Activated naive CD4-positive, alpha-beta T cell treated with anti-CD3 and anti-CD28 coated beads for 36 hours (primary cell): ENCODE results near the gene BICC1. TPM values are rescaled to one million over a fixed set of nuclear protein-coding genes. Genes with fewer than 3 reads are reported as not detected.

Experiments
- CTCF ChIA-PET: fragments of 350-600 bp; sonication (Branson Sonifier 250); formaldehyde crosslinking; loops from one replicate; lab custom pipeline; 2021; ENCODE audit warnings: antibody characterized with exemption; lab: Charles Lee
- DNase-seq: peaks from one replicate; pipeline ENCODE4 v3.0.0-alpha.2; 2020
- H3K27ac Mint-ChIP-seq: one replicate; pipeline ENCODE4 v1.8.0; 2021; ENCODE audit warnings: mild to moderate bottlenecking, mixed read lengths
- H3K27me3 Mint-ChIP-seq: one replicate; pipeline ENCODE4 v1.8.0; 2021; ENCODE audit warnings: low read depth, mixed read lengths
- H3K36me3 Mint-ChIP-seq: one replicate; pipeline ENCODE4 v1.8.0; 2021; ENCODE audit warnings: low read depth, mixed read lengths
- H3K4me1 Mint-ChIP-seq: one replicate; pipeline ENCODE4 v1.8.0; 2021; ENCODE audit warnings: low read depth, mixed read lengths
- H3K4me3 Mint-ChIP-seq: one replicate; pipeline ENCODE4 v1.8.0; 2021; ENCODE audit warnings: mild to moderate bottlenecking, moderate library complexity, mixed read lengths
- H3K9me3 Mint-ChIP-seq: one replicate; pipeline ENCODE4 v1.8.0; 2021; ENCODE audit warnings: mixed read lengths
- intact Hi-C: fragments of 100-400 bp; cut with micrococcal nuclease; formaldehyde crosslinking; loops from one replicate; pipeline ENCODE4 v1.15.1; 2023
- total RNA-seq, 2 experiments: library from RNA; stranded (reverse); gene quantifications; one replicate each; pipeline ENCODE4 v1.2.3, GENCODE V29; 2021

BICC1 gene
- total RNA-seq, 2 experiments from 2014 or later, result not detected

DNA sequence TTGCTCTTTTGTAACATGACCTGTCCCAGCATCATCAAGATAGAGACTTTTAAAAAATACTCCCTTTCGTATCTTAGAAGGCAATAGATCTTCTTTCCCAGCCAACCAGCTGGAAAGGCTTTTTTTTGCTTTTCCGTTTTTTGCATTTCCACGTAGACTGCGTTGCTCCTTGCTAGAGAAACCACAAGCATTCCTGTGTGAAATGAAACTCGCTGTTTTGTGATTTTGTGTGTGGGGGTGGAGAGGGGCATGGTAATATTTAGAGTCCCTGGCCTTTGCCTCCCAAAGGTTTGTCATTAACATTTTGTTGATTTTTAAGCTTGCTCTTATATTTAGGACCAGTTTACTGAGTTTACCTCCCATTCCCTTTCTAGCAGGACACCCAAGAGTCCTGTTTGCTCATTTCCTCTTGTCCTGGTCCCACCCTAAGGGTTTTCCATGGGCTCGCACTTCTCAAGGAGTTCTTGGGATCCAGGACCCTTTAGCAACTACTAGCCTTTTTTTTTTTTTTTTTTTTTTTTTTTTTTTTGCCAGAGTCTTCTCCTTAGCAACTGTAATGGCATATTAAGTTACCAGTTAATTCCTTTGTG lies 243.6 kb downstream of the BICC1 start:
- intact Hi-C loops, result no loop called here
- peaks cover 1% of the 10 kb centered on the region for H3K4me1 Mint-ChIP-seq
- H3K4me3 Mint-ChIP-seq, result no peak overlapping the region
- H3K36me3 Mint-ChIP-seq, result no peaks in the 10 kb centered on the region
- CTCF ChIA-PET, result no interaction called here
- peaks cover 13% of the 10 kb centered on the region for H3K27me3 Mint-ChIP-seq
- H3K9me3 Mint-ChIP-seq, result no peaks in the 10 kb centered on the region
- DNase-seq, result no peak
- no peak overlapping the region for H3K27ac Mint-ChIP-seq

GRCh38 chr10:58757352-58758065 lies 244.8 kb downstream of the BICC1 start:
- H3K27ac Mint-ChIP-seq, result no peak overlapping the region

DNA sequence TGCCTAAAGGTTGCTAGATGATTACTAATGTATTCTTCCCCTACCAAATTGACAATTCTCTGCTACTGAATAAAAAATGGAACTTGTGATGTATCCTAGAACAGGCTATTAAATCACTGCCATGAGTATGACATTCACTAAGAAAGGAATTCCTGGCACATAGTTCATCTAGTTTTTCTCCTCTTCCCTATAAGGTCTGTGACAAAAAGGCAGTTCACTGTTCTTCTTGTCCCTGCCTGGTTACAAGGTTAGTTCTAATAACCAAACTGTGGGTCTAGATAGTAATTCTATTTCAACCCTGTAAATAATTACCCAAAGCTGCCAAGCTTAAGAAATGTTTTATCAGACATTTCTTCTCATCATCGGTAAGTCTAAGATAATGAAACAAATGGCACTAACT lies 245.6 kb downstream of the BICC1 start:
- Mint-ChIP-seq H3K4me3 (no peak overlapping the region), H3K27me3 (peaks cover 13% of the 10 kb centered on the region), H3K36me3 (no peaks in the 10 kb centered on the region), H3K27ac (no peak overlapping the region), H3K4me1 (peaks cover 1% of the 10 kb centered on the region), H3K9me3 (no peaks in the 10 kb centered on the region)
- no peak for DNase-seq
- intact Hi-C loops, result no loop called here
- CTCF ChIA-PET, result no interaction called here

More at GRCh38 chr10:58757352-58758065, 244.8 kb downstream of the BICC1 start:
- Mint-ChIP-seq H3K4me1 (peaks cover 1% of the 10 kb centered on the region), H3K4me3 (no peak overlapping the region), H3K27me3 (peaks cover 13% of the 10 kb centered on the region), H3K9me3 (no peaks in the 10 kb centered on the region), H3K36me3 (no peaks in the 10 kb centered on the region)
- intact Hi-C loops, result no loop called here
- CTCF ChIA-PET, result no interaction called here
- no peak for DNase-seq

GRCh38 chr10:58764087-58764747 lies 251.5 kb downstream of the BICC1 start:
- no peak overlapping the region for H3K27ac Mint-ChIP-seq
- H3K4me3 Mint-ChIP-seq, result no peak overlapping the region
- no peaks in the 10 kb centered on the region for H3K4me1 Mint-ChIP-seq
- CTCF ChIA-PET, result interaction anchor here (0.6 to 0.7 kb wide), 2 partner anchors 17 to 66 kb away, joined by 3 read pairs; no protein-coding TSS in a partner anchor
- H3K36me3 Mint-ChIP-seq, result no peaks in the 10 kb centered on the region
- intact Hi-C loops, result no loop called here
- H3K9me3 Mint-ChIP-seq, result peaks cover 7% of the 10 kb centered on the region
- no peak for DNase-seq
- H3K27me3 Mint-ChIP-seq, result no peaks in the 10 kb centered on the region

GRCh38 chr10:58765910-58766309 lies 253.2 kb downstream of the BICC1 start:
- DNase-seq, result no peak
- no peak overlapping the region for H3K27ac Mint-ChIP-seq
- no peaks in the 10 kb centered on the region for H3K36me3 Mint-ChIP-seq
- no peaks in the 10 kb centered on the region for H3K27me3 Mint-ChIP-seq
- H3K9me3 Mint-ChIP-seq, result peaks cover 7% of the 10 kb centered on the region
- no peaks in the 10 kb centered on the region for H3K4me1 Mint-ChIP-seq
- intact Hi-C loops, result no loop called here
- H3K4me3 Mint-ChIP-seq, result no peak overlapping the region
- CTCF ChIA-PET, result no interaction called here

DNA sequence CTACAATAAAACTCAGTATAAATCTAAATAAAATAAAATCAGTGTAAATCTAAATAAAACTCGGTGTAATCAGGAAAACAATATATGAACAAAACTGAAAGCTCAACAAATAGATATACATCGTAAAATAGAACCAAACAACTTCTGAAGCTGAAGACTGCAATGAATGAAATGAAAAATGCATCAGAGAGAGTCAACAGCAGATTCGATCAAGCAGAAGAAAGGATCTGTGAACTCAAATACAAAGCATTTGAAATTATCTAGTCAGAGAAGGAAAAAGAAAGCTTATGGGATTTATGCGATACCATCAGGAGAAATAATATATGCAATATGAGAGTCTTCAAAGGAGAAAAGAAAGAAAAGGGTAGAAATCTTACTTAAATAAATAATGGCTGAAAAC lies 255.0 kb downstream of the BICC1 start:
- CTCF ChIA-PET, result interaction anchor here (0.5 kb wide), 1 partner anchor 207 kb away, joined by 3 read pairs; no protein-coding TSS in a partner anchor
- Mint-ChIP-seq H3K27me3 (no peaks in the 10 kb centered on the region), H3K4me3 (no peak overlapping the region), H3K9me3 (peaks cover 7% of the 10 kb centered on the region), H3K36me3 (no peaks in the 10 kb centered on the region), H3K4me1 (no peaks in the 10 kb centered on the region), H3K27ac (no peak overlapping the region)
- DNase-seq, result no peak
- intact Hi-C loops, result no loop called here

DNA sequence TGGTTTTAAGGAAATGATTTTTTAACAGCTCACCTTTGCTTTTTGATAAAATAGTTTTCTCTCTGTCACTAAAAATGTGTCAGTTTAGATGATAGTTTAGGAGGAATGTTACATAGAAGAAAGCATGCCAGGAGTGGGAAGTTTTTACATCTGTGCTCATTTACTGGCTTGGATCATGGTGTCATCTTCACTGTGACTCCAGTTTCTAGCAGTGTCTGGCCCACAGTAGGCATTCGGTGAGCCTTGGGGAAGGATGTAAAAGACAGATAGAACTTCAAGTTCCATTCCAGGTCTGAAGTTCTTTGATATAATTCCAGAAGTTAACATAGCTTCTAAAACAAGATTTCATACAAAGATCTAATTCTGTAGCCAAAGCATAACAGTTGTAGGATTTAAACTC lies 259.2 kb downstream of the BICC1 start:
- Mint-ChIP-seq H3K4me3 (no peak overlapping the region), H3K27me3 (peaks cover 5% of the 10 kb centered on the region), H3K36me3 (no peaks in the 10 kb centered on the region), H3K27ac (no peak overlapping the region), H3K9me3 (peaks cover 4% of the 10 kb centered on the region), H3K4me1 (no peaks in the 10 kb centered on the region)
- no peak for DNase-seq
- CTCF ChIA-PET, result no interaction called here
- intact Hi-C loops, result no loop called here

DNA sequence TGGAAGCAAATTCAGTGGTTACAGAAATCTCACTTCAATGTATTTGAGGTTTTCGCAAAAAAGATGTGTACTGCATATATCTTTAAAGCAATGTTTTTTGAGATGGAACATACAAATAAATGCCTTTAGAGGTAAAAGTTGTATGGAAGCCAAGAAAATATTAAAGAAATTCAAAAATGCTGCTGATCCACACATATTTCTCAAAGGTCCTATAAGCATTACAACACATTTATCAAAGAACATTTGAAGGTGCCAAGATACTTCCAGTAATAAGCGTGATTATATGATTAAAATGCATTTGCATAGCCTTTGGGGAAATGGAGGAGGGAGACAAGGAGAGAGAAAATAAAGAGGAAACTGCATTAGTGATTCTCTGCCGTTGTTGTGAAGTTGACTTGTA lies 260.1 kb downstream of the BICC1 start:
- Mint-ChIP-seq H3K36me3 (no peaks in the 10 kb centered on the region), H3K27me3 (peaks cover 7% of the 10 kb centered on the region), H3K9me3 (peaks cover under 1% of the 10 kb centered on the region), H3K4me3 (no peak overlapping the region), H3K4me1 (no peaks in the 10 kb centered on the region), H3K27ac (no peak overlapping the region)
- CTCF ChIA-PET, result no interaction called here
- no peak for DNase-seq
- intact Hi-C loops, result no loop called here

GRCh38 chr10:58773341-58773740 lies 260.7 kb downstream of the BICC1 start:
- Mint-ChIP-seq H3K27me3 (peaks cover 7% of the 10 kb centered on the region), H3K9me3 (no peaks in the 10 kb centered on the region), H3K4me1 (no peaks in the 10 kb centered on the region), H3K27ac (no peak overlapping the region), H3K4me3 (no peak overlapping the region), H3K36me3 (no peaks in the 10 kb centered on the region)
- CTCF ChIA-PET, result no interaction called here
- DNase-seq, result no peak
- intact Hi-C loops, result no loop called here

DNA sequence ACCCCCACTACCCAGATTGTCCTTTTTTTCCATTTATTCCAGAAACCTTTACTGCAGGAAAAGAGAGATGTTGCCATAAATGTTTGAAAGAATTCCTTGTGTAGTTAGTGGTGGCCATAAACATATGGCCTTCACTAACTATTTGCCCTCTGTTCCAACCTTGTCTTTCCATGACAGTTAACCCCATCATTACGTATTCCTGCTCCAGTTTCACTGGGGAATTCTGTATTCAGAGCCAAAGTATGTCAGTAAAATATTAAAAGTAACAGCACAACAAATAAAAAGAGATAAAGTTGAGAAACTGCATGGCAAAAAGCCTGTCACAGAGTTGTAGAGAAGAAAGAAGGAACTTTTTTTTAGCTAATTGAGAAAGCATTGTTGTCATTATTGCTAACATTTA lies 261.3 kb downstream of the BICC1 start:
- DNase-seq, result no peak
- H3K27me3 Mint-ChIP-seq, result peaks cover 7% of the 10 kb centered on the region
- H3K4me1 Mint-ChIP-seq, result no peaks in the 10 kb centered on the region
- H3K4me3 Mint-ChIP-seq, result no peak overlapping the region
- no peak overlapping the region for H3K27ac Mint-ChIP-seq
- no peaks in the 10 kb centered on the region for H3K36me3 Mint-ChIP-seq
- CTCF ChIA-PET, result no interaction called here
- no peaks in the 10 kb centered on the region for H3K9me3 Mint-ChIP-seq
- intact Hi-C loops, result no loop called here

- CTCF ChIA-PET, result interaction anchor here (1.0 kb wide), 1 partner anchor 8 kb away, joined by 3 read pairs; no protein-coding TSS in a partner anchor
- intact Hi-C loops, result no loop called here
- no peaks in the 10 kb centered on the region for H3K9me3 Mint-ChIP-seq
- no peak overlapping the region for H3K27ac Mint-ChIP-seq
- no peaks in the 10 kb centered on the region for H3K36me3 Mint-ChIP-seq
- no peak for DNase-seq
- no peaks in the 10 kb centered on the region for H3K4me1 Mint-ChIP-seq
- H3K4me3 Mint-ChIP-seq, result no peak overlapping the region
- H3K27me3 Mint-ChIP-seq, result peaks cover 11% of the 10 kb centered on the region
Observed at GRCh38 chr10:58775960-58776567, 263.4 kb downstream of the BICC1 start.

DNA sequence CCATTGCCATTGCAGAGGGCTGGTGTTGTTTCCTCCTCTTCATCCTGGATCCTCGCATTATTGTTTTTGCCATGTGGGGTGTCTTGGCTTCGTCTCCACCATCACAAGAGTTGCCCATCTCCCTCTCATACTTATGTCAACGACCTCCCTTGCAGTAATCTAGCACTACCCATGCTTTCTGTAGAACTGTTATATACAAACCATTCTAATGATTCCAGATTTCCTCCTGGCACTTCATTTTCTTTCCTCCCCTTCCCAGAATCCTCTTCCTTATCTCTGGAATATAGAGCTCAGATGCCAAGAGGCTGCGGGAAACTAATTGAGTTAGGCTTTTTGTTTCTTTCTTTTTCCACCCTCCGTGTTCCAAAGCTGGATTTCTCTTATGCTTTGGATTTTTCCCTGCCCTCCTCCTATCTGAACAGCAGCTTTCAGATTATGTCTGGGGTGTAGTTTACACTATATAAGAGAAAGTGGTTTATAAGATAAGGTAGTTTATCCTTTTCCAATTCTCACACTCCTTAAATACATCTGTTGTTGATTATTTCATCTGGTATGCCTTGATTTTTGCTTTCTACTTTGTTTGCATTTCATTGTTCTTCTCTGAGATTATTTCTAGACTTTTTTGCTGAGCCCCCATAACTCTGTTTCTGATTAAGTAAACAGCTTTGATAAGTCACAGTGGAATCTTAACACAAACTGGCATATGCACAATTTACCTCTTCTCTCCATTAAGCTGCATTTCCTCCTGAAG lies 264.1 kb downstream of the BICC1 start:
- DNase-seq, result no peak
- Mint-ChIP-seq H3K4me1 (no peaks in the 10 kb centered on the region), H3K9me3 (no peaks in the 10 kb centered on the region), H3K27ac (no peak overlapping the region), H3K27me3 (peaks cover 12% of the 10 kb centered on the region), H3K4me3 (no peak overlapping the region), H3K36me3 (no peaks in the 10 kb centered on the region)
- intact Hi-C loops, result no loop called here
- CTCF ChIA-PET, result no interaction called here
